K562 (cell line): ENCODE measurements around the gene QSOX2. TPM values are rescaled to one million over a fixed set of nuclear protein-coding genes. Genes with fewer than 3 reads are reported as not detected.

Experiments used
- ATAC-seq: fragments of 200-7000 bp; cut with Tn5 transposase; 3 replicates; pipeline ENCODE4 v1.9.1; 2020; ENCODE audit warnings: moderate library complexity
- BruUV-seq: library from RNA; stranded (reverse); fragments of 400-500 nt; replicated peaks from 2 replicates; lab custom pipeline; 2021; lab: Mats Ljungman, UMichigan
- CTCF ChIA-PET: fragments of 300-600 bp; formaldehyde crosslinking; extraction: SDS; loops from one replicate; lab custom pipeline; 2021; ENCODE audit warnings: low intra/inter-chr PET ratio; lab: Yijun Ruan, JAX
- POLR2A ChIA-PET: fragments of 300-600, 350-650 bp; sonication (Branson Sonifier 250); formaldehyde crosslinking; extraction: SDS; loops from one replicate; lab custom pipeline; 2021; ENCODE audit warnings: antibody characterized with exemption, inconsistent platforms; lab: Yijun Ruan, JAX
- DNase-seq, 4 experiments: peaks; one replicate each; pipeline versions ENCODE4 v3.0.0 to v3.0.0-alpha.2; 2011 to 2018; ENCODE audit warnings: low spot score in 3 of 4, mixed read lengths in 3 of 4; ENCODE audit errors: extremely low read depth in 1 of 4
- FAIRE-seq: peaks from 2 replicates; lab custom pipeline; 2011; peaks lifted over from hg19 to GRCh38; lab: Jason Lieb, UNC
- H2AFZ ChIP-seq: 2 replicates; pipeline ENCODE4 v1.6.0; 2011; ENCODE audit warnings: low read depth, low read length, control low read depth, inconsistent platforms
- H3K27ac ChIP-seq: fragments of 200-600 bp; 3 replicates; pipeline ENCODE4 v1.8.0; 2011; ENCODE audit warnings: low read depth, mild to moderate bottlenecking, control low read depth, inconsistent platforms, low read length, moderate library complexity, mixed read lengths; ENCODE audit errors: extremely low read depth
- H3K27me3 ChIP-seq, 2 experiments: fragments of 300-600 bp in 1 of 2; 2 replicates in 1 of 2; 3 replicates in 1 of 2; pipeline versions ENCODE4 v1.6.0 to v1.8.0; 2011; ENCODE audit warnings: inconsistent platforms in 2 of 2, low read length in 2 of 2, mild to moderate bottlenecking in 1 of 2, mixed read lengths in 1 of 2, moderate library complexity in 1 of 2; ENCODE audit not compliant: control insufficient read depth in 2 of 2, insufficient read depth in 2 of 2
- H3K36me3 ChIP-seq: fragments of 300-600 bp; 3 replicates; pipeline ENCODE4 v1.8.0; 2011; ENCODE audit warnings: mild to moderate bottlenecking, low read length, inconsistent platforms; ENCODE audit not compliant: control insufficient read depth, insufficient read depth
- H3K4me1 ChIP-seq, 2 experiments: fragments of 200-600 bp in 1 of 2; replicated peaks in 1 of 2; 2 replicates in 1 of 2; 3 replicates in 1 of 2; pipeline versions ENCODE4 v1.5.1 to v1.8.0; 2011; ENCODE audit warnings: inconsistent platforms in 2 of 2, low read length in 2 of 2, mild to moderate bottlenecking in 1 of 2, mixed read lengths in 1 of 2, moderate library complexity in 1 of 2; ENCODE audit not compliant: control insufficient read depth in 2 of 2, insufficient read depth in 2 of 2
- H3K4me2 ChIP-seq: 2 replicates; pipeline ENCODE4 v1.6.1; 2011; ENCODE audit warnings: low read length, control low read depth, inconsistent platforms, mixed read lengths; ENCODE audit not compliant: insufficient read depth
- H3K4me3 ChIP-seq: fragments of 200-600 bp; sonication (generic), shearing (Covaris generic); 2 replicates; pipeline ENCODE4 v1.5.1; 2016; ENCODE audit warnings: control low read depth, inconsistent platforms
- H3K79me2 ChIP-seq: fragments of 200-600 bp; 3 replicates; pipeline ENCODE4 v1.8.0; 2011; ENCODE audit warnings: low read length, inconsistent platforms; ENCODE audit not compliant: control insufficient read depth, insufficient read depth
- H3K9ac ChIP-seq, 2 experiments: 2 replicates each; pipeline versions ENCODE4 v1.6.0 to v1.6.1; 2011; ENCODE audit warnings: low read depth in 2 of 2, low read length in 2 of 2, control low read depth in 1 of 2, inconsistent platforms in 1 of 2, mild to moderate bottlenecking in 1 of 2, mixed read lengths in 1 of 2; ENCODE audit not compliant: insufficient read depth in 1 of 2
- H3K9me1 ChIP-seq: one replicate; pipeline ENCODE4 v1.6.0; 2011; ENCODE audit warnings: inconsistent platforms, mild to moderate bottlenecking, low read length, moderate library complexity; ENCODE audit not compliant: control insufficient read depth, insufficient read depth
- H3K9me3 ChIP-seq: replicated peaks from 2 replicates; pipeline ENCODE4 v1.5.1; 2011; ENCODE audit warnings: low read depth, low read length, inconsistent platforms; ENCODE audit not compliant: control insufficient read depth, insufficient read depth
- H4K20me1 ChIP-seq: replicated peaks from 2 replicates; pipeline ENCODE4 v1.6.1; 2011; ENCODE audit warnings: low read length, inconsistent platforms, mixed read lengths; ENCODE audit not compliant: control insufficient read depth, insufficient read depth
- ATF7 ChIP-seq: fragments of 450-650 bp; IDR thresholded peaks from 2 replicates; pipeline ENCODE4 v1.7.1; 2014; ENCODE audit warnings: mild to moderate bottlenecking, moderate library complexity
- BCOR ChIP-seq: fragments of 450-650 bp; IDR thresholded peaks from 2 replicates; pipeline ENCODE4 v1.6.1; 2016
- MAFK ChIP-seq: IDR thresholded peaks from 2 replicates; pipeline ENCODE4 v1.6.1; 2011; ENCODE audit warnings: low read length, improper control_type of control experiment
- MECOM ChIP-seq: fragments of 250-450 bp; sonication (Bioruptor Pico); IDR thresholded peaks from 2 replicates; pipeline ENCODE4 v1.8.0; 2022; ENCODE audit warnings: inconsistent platforms
- NR4A1 ChIP-seq, 2 experiments: fragments of 250-450 bp in 1 of 2; fragments of 450-650 bp in 1 of 2; sonication (Bioruptor Pico) in 1 of 2; IDR thresholded peaks; 2 replicates each; pipeline versions ENCODE4 v1.4.0 to v1.6.1; 2016 to 2020; ENCODE audit warnings: mild to moderate bottlenecking in 2 of 2, missing compliant biosample characterization in 1 of 2, missing genetic modification characterization in 1 of 2, moderate library complexity in 1 of 2
- PBX2 ChIP-seq, 2 experiments: IDR thresholded peaks in 1 of 2; conservative IDR thresholded peaks in 1 of 2; 2 replicates each; pipeline ENCODE4 v1.6.1; 2016; ENCODE audit warnings: low read depth in 2 of 2, mild to moderate bottlenecking in 1 of 2, missing compliant biosample characterization in 1 of 2, missing genetic modification characterization in 1 of 2, moderate library complexity in 1 of 2
- RBM25 ChIP-seq: fragments of 200-400 bp; formaldehyde crosslinking; IDR thresholded peaks from 2 replicates; pipeline ENCODE4 v1.6.1; 2018; ENCODE audit warnings: low read length, low read depth, moderate library complexity; ENCODE audit not compliant: severe bottlenecking
- REST ChIP-seq, 2 experiments: fragments of 450-650 bp; formaldehyde crosslinking in 1 of 2; IDR thresholded peaks; 2 replicates each; pipeline versions ENCODE4 v1.4.0 to v1.6.1; 2014 to 2020; ENCODE audit warnings: mild to moderate bottlenecking in 2 of 2, borderline replicate concordance in 1 of 2, low read depth in 1 of 2
- ZKSCAN8 ChIP-seq: fragments of 200-800 bp; sonication (Bioruptor generic); IDR thresholded peaks from 2 replicates; pipeline ENCODE4 v1.6.1; 2016; ENCODE audit warnings: missing genetic modification characterization, missing compliant biosample characterization
- ZNF121 ChIP-seq: sonication (generic); formaldehyde crosslinking; conservative IDR thresholded peaks from 2 replicates; pipeline ENCODE4 v1.8.0; 2022; ENCODE audit warnings: missing genetic modification reagents
- ZNF354B ChIP-seq: fragments of 250-450 bp; sonication (Bioruptor Pico); IDR thresholded peaks from 2 replicates; pipeline ENCODE4 v1.4.0; 2020
- WGBS: fragments of 100-300 bp; shearing (Covaris generic); methylation state at CpG from one replicate; pipeline ENCODE4 v1.1.6; 2016; ENCODE audit warnings: low coverage, mixed read lengths; ENCODE audit not compliant: insufficient coverage; ENCODE audit errors: missing lambda C conversion rate; 5-methylcytosine and 5-hydroxymethylcytosine counted together
- in situ Hi-C: fragments of 300-500 bp; cut with MboI; formaldehyde crosslinking; loops from 4 replicates; pipeline ENCODE4 v1.15.0; 2018; ENCODE audit warnings: inconsistent platforms, mixed read lengths
- intact Hi-C: fragments of 100-400 bp; cut with micrococcal nuclease; formaldehyde crosslinking; loops from 2 replicates; pipeline ENCODE4 v1.14.2; 2022
- polyA plus RNA-seq, 8 experiments: library from polyadenylated mRNA; depleted of rRNA in 4 of 8; stranded (reverse) in 5 of 8; unstranded in 3 of 8; fragments of >200 nt; fragmentation: Nextera tagmentation in 2 of 8; fragmentation: Illumina TruSeq in 1 of 8; extraction: Ambion mirVana in 2 of 8; extraction: Trizol in 1 of 8; gene quantifications; 2 replicates each; pipeline versions ENCODE4 v1.2.1 to v1.2.3, GENCODE V29; 2011 to 2014; ENCODE audit warnings: inconsistent platforms in 1 of 8, missing spikeins in 1 of 8
- total RNA-seq, 7 experiments: library from RNA; depleted of rRNA in 6 of 7; stranded (reverse); fragments of >200 nt in 6 of 7; fragmentation: Illumina TruSeq in 2 of 7; extraction: Trizol in 2 of 7; gene quantifications; 2 replicates each; pipeline versions ENCODE4 v1.2.1 to v1.2.3, GENCODE V29; 2011 to 2021; ENCODE audit warnings: low replicate concordance in 1 of 7

Gene QSOX2
- total and polyA plus RNA-seq, 9 of the 15 experiments (the other 6 are each of a cell fraction or from before 2014, with no cell fraction given): 0.51 to 23.7 (median 12.7) TPM

GRCh38 chr9:136163248-136163850, 82.3 kb downstream of the QSOX2 start:
- POLR2A ChIA-PET: interaction anchor here (0.6 kb wide), 1 partner anchor 115 kb away, joined by 4 read pairs; no protein-coding TSS in a partner anchor
- Histone ChIP-seq H3K79me2 (no peaks in the 10 kb centered on the region), H3K27me3 (peaks cover 31 to 63% of the 10 kb centered on the region in 2 experiments; a peak in 4 of 5 replicates), H3K4me3 (no peak overlapping the region), H3K27ac (no peak overlapping the region), H3K9me1 (no peaks in the 10 kb centered on the region), H3K36me3 (no peaks in the 10 kb centered on the region), H3K4me2 (no peak overlapping the region), H4K20me1 (peaks cover 3% of the 10 kb centered on the region; the same call in 1 of the 2 replicates), H3K4me1 (peaks cover 0 to 10% of the 10 kb centered on the region in 2 experiments; a peak in 2 of 5 replicates), H2AFZ (no peak overlapping the region), H3K9me3 (peaks cover 7% of the 10 kb centered on the region), H3K9ac (no peak overlapping the region)
- no peak for FAIRE-seq
- intact Hi-C loops: no loop called here
- 0% methylated on average over 1 of the region's 1 CpG for WGBS
- no TSS peak for BruUV-seq
- ATAC-seq: no peak
- in situ Hi-C loops: no loop called here
- CTCF ChIA-PET: no interaction called here
- DNase-seq: no peak
- TF ChIP-seq RBM25: peak; percentile 49
- TF ChIP-seq ATF7: no peak
- TF ChIP-seq ZKSCAN8 (CRISPR knock-in tag): no peak
- no peak for TF ChIP-seq PBX2 (CRISPR knock-in tag; IDR thresholded peaks at IDR 0.05; ENCODE audit: low read depth)
- no peak for TF ChIP-seq PBX2 (tag; conservative IDR thresholded peaks at IDR 0.05; ENCODE audit: low read depth)
- no peak for TF ChIP-seq REST (IDR thresholded peaks at IDR 0.05; ENCODE audit: borderline replicate concordance)
- TF ChIP-seq REST (CRISPR knock-in tag; IDR thresholded peaks at IDR 0.05; ENCODE audit: low read depth): no peak
- no peak for TF ChIP-seq MECOM (CRISPR knock-in tag)
- TF ChIP-seq ZNF354B (CRISPR knock-in tag): peak; percentile 91
- TF ChIP-seq BCOR: no peak
- no peak for TF ChIP-seq MAFK
- TF ChIP-seq NR4A1 (CRISPR knock-in tag; IDR thresholded peaks at IDR 0.05): no peak
- TF ChIP-seq NR4A1 (tag; IDR thresholded peaks at IDR 0.05): no peak
- TF ChIP-seq ZNF121: peak; percentile 50; the same call in 1 of the 2 replicates
